ENCODE measurements around the gene STK32B. TPM values are rescaled to one million over a fixed set of nuclear protein-coding genes. Genes with fewer than 3 reads are reported as not detected.

Gene STK32B
- total RNA-seq, 4 donors from 2014 or later = 2.4 to 3.9 (median 3.1) TPM

GRCh38 chr4:5198656-5199541 is 147.6 kb downstream of the STK32B start:
- TF ChIP-seq CTCF (IDR thresholded peaks at IDR 0.05) = no peak
- no peak for ATAC-seq (ENCODE audit: low FRiP score)
- no peak for DNase-seq (ENCODE audit: low spot score)

- DNase-seq (ENCODE audit: low spot score) (no peak), ATAC-seq (ENCODE audit: low FRiP score) (no peak)
- no peak for TF ChIP-seq CTCF (IDR thresholded peaks at IDR 0.05)
Observed at GRCh38 chr4:5199912-5200311, 148.6 kb downstream of the STK32B start.

- no peak for DNase-seq (ENCODE audit: low spot score)
- ATAC-seq (ENCODE audit: low FRiP score) = no peak
- no peak for TF ChIP-seq CTCF (IDR thresholded peaks at IDR 0.05)
Observed at GRCh38 chr4:5200513-5200912, 149.2 kb downstream of the STK32B start.

GRCh38 chr4:5203309-5203992 is 152.2 kb downstream of the STK32B start:
- ATAC-seq (ENCODE audit: low FRiP score) (no peak), DNase-seq (ENCODE audit: low spot score) (no peak)
- no peak for TF ChIP-seq CTCF (IDR thresholded peaks at IDR 0.05)

GRCh38 chr4:5203993-5204310 is 152.7 kb downstream of the STK32B start:
- DNase-seq (ENCODE audit: low spot score) (no peak), ATAC-seq (ENCODE audit: low FRiP score) (no peak)
- TF ChIP-seq CTCF (IDR thresholded peaks at IDR 0.05) = no peak

GRCh38 chr4:5204781-5205180 is 153.5 kb downstream of the STK32B start:
- ATAC-seq (ENCODE audit: low FRiP score) = peak; percentile 48
- DNase-seq (ENCODE audit: low spot score) = no peak
- no peak for TF ChIP-seq CTCF (IDR thresholded peaks at IDR 0.05)

Measured in omental fat pad (tissue), 4 donors.